Measurements from ENCODE around the gene AMOTL2. TPM values are rescaled to one million over a fixed set of nuclear protein-coding genes. Genes with fewer than 3 reads are reported as not detected.

The AMOTL2 gene
- total RNA-seq, 1 experiment from 2014 or later: 30.9 TPM

- Histone ChIP-seq H3K23ac (ENCODE audit: insufficient read length, low read depth, low read length) (no peak overlapping the region), H3K79me1 (ENCODE audit: insufficient read depth, low read depth, low read length, poor library complexity, severe bottlenecking) (no peaks in the 10 kb centered on the region), H2BK12ac (ENCODE audit: insufficient read length, low read depth, low read length) (no peak overlapping the region), H3K14ac (ENCODE audit: insufficient read depth, low read length) (no peak overlapping the region; the same call in 1 of the 2 replicates), H2BK20ac (ENCODE audit: low read depth, low read length, poor library complexity, severe bottlenecking) (no peak overlapping the region), H3K23me2 (ENCODE audit: insufficient read length, low read depth, low read length, poor library complexity, severe bottlenecking) (no peaks in the 10 kb centered on the region), H3K79me2 (ENCODE audit: insufficient read depth, low read length) (no peaks in the 10 kb centered on the region), H3K9me3 (ENCODE audit: control insufficient read depth, low read depth, low read length) (no peaks in the 10 kb centered on the region), H3K4me1 (ENCODE audit: insufficient read depth, low read length) (peaks cover 3% of the 10 kb centered on the region; the same call in 1 of the 2 replicates), H2AK5ac (ENCODE audit: insufficient read length, low read length) (no peak overlapping the region), H3K4me2 (ENCODE audit: insufficient read depth, insufficient read length, low read length) (no peak overlapping the region), H3K56ac (ENCODE audit: insufficient read length, low read depth, low read length) (no peak overlapping the region), H2BK15ac (ENCODE audit: low read depth, low read length) (no peak overlapping the region), H3K9ac (ENCODE audit: extremely low read depth, insufficient read length, low read length) (no peak overlapping the region), H2BK120ac (ENCODE audit: low read depth, low read length, poor library complexity, severe bottlenecking) (no peak overlapping the region), H3K18ac (ENCODE audit: insufficient read length, low read depth, low read length) (no peak overlapping the region), H3K4ac (ENCODE audit: low read depth, low read length) (no peak overlapping the region), H4K20me1 (ENCODE audit: control insufficient read depth, insufficient read depth, insufficient read length) (no peaks in the 10 kb centered on the region), H2BK5ac (ENCODE audit: insufficient read length, low read length) (no peak overlapping the region), H3T11ph (ENCODE audit: low read length) (no peak overlapping the region), H4K5ac (ENCODE audit: insufficient read length, low read depth, low read length) (no peak overlapping the region), H2AFZ (ENCODE audit: low read length) (peak overlapping the region; percentile 26), H3K27me3 (ENCODE audit: insufficient read depth, low read length) (no peaks in the 10 kb centered on the region; the same call in 1 of the 2 replicates), H3K27ac (ENCODE audit: insufficient read length, low read depth, low read length) (no peak overlapping the region), H4K8ac (replicated peaks; ENCODE audit: insufficient read length, low read depth, low read length) (no peak overlapping the region), H4K91ac (ENCODE audit: insufficient read length, low read depth, low read length) (no peak overlapping the region)
- H3K27me3 Mint-ChIP-seq (ENCODE audit: low read depth): peaks cover 51% of the 10 kb centered on the region
- WGBS (ENCODE audit: extremely low coverage, insufficient read length, low lambda C conversion rate): no CpG with 5 or more reads among the region's 8 CpGs
- peak; percentile 67 for DNase-seq
- no peak for TF ChIP-seq CTCF (conservative IDR thresholded peaks at IDR 0.05)
- no peak overlapping the region for H3K4me3 Mint-ChIP-seq
- H3K27ac Mint-ChIP-seq: no peak overlapping the region; a peak in 1 of 7 replicates
- peaks cover 0 to 2% (median 0%) of the 10 kb centered on the region in 3 experiments; a peak in 1 of 7 replicates for H3K36me3 Mint-ChIP-seq (ENCODE audit: insufficient read depth in 1 of 3, low read depth in 3 of 3)
- H3K4me1 Mint-ChIP-seq: peaks cover 25 to 36% of the 10 kb centered on the region in 2 experiments
- H3K9me3 Mint-ChIP-seq: no peaks in the 10 kb centered on the region
These were observed 7.7 kb upstream of the AMOTL2 start for GRCh38 chr3:134381831-134382442.

Measured in H9 (cell line).